DOHH2 (cell line): Measurements from ENCODE around the gene MPDZ.

ENCODE experiments used
- H3F3A ChIP-seq: fragments of 200-600 bp; sonication (generic), shearing (Covaris generic); 2 replicates; pipeline ENCODE4 v1.6.0; 2016; ENCODE audit warnings: antibody characterized with exemption, mild to moderate bottlenecking; ENCODE audit not compliant: control insufficient read depth, insufficient read depth
- H3K27ac ChIP-seq: fragments of 200-600 bp; sonication (generic); 2 replicates; pipeline ENCODE4 v1.5.1; 2014; ENCODE audit warnings: low read depth, mild to moderate bottlenecking, low read length, moderate library complexity
- H3K27me3 ChIP-seq: fragments of 200-600 bp; sonication (generic); 2 replicates; pipeline ENCODE4 v1.6.1; 2014; ENCODE audit warnings: mild to moderate bottlenecking, low read length, mixed read lengths; ENCODE audit not compliant: control insufficient read depth
- H3K36me3 ChIP-seq: fragments of 200-600 bp; sonication (generic); 2 replicates; pipeline ENCODE4 v1.6.1; 2014; ENCODE audit warnings: mild to moderate bottlenecking, low read length, moderate library complexity, mixed read lengths; ENCODE audit not compliant: control insufficient read depth
- H3K4me1 ChIP-seq: fragments of 200-600 bp; sonication (generic); 2 replicates; pipeline ENCODE4 v1.6.1; 2014; ENCODE audit warnings: mild to moderate bottlenecking, low read length, mixed read lengths; ENCODE audit not compliant: control insufficient read depth
- H3K4me2 ChIP-seq: fragments of 200-600 bp; sonication (generic); 2 replicates; pipeline ENCODE4 v1.6.0; 2014; ENCODE audit warnings: mild to moderate bottlenecking, low read length, moderate library complexity
- H3K4me3 ChIP-seq: fragments of 200-600 bp; sonication (generic); 2 replicates; pipeline ENCODE4 v1.5.1; 2014; ENCODE audit warnings: mild to moderate bottlenecking, low read length, mixed read lengths
- H3K79me2 ChIP-seq: fragments of 200-600 bp; sonication (generic); 2 replicates; pipeline ENCODE4 v1.6.1; 2014; ENCODE audit warnings: mild to moderate bottlenecking, low read length, mixed read lengths; ENCODE audit not compliant: control insufficient read depth
- H3K9me2 ChIP-seq: fragments of 200-600 bp; sonication (generic); replicated peaks from 2 replicates; pipeline ENCODE4 v1.6.1; 2014; ENCODE audit warnings: mild to moderate bottlenecking, low read length, mixed read lengths; ENCODE audit not compliant: control insufficient read depth
- H3K9me3 ChIP-seq: fragments of 200-600 bp; sonication (generic); 2 replicates; pipeline ENCODE4 v1.6.1; 2014; ENCODE audit warnings: antibody characterized with exemption, low read length, mixed read lengths; ENCODE audit not compliant: control insufficient read depth, insufficient read depth
- H4K20me1 ChIP-seq: fragments of 200-600 bp; sonication (generic); 2 replicates; pipeline ENCODE4 v1.6.0; 2014; ENCODE audit warnings: low read depth, mild to moderate bottlenecking, antibody characterized with exemption, low read length, moderate library complexity; ENCODE audit not compliant: control insufficient read depth, insufficient read depth
- EZH2phosphoT487 ChIP-seq: fragments of 200-600 bp; sonication (generic); IDR thresholded peaks from 2 replicates; pipeline ENCODE4 v1.6.1; 2017; ENCODE audit warnings: borderline replicate concordance, mild to moderate bottlenecking, antibody characterized with exemption, low read length, moderate library complexity, mixed read lengths
- TF ChIP-seq, protein P1 (sequence below): fragments of 200-600 bp; sonication (generic); IDR thresholded peaks from one replicate; pipeline ENCODE4 v1.5.1; 2014; ENCODE audit warnings: antibody characterized with exemption, mild to moderate bottlenecking, low read depth, low read length; ENCODE audit not compliant: poor library complexity, severe bottlenecking

Gene MPDZ

DNA sequence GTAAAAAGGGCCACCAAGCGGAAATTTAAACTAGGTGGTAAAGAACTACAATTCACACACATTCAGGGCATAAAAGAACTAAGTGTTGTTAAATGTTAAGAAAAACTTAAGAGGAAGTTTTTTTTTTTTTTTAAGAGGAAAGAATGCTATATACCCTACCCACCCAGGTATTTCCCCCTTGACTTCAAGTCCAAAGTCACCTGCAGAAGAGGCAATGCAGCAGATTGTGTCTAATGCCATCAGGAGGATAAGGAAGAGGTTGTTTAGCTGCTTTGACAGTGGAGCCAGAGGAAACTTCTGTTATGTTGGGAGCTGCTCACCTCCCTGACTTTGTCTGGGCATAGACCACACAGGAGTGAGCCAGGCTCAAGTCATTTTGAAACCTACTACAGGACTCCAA, 69.2 kb downstream of the MPDZ start:
- no peaks in the 10 kb centered on the region for H3F3A ChIP-seq
- TF ChIP-seq, protein P1, sequence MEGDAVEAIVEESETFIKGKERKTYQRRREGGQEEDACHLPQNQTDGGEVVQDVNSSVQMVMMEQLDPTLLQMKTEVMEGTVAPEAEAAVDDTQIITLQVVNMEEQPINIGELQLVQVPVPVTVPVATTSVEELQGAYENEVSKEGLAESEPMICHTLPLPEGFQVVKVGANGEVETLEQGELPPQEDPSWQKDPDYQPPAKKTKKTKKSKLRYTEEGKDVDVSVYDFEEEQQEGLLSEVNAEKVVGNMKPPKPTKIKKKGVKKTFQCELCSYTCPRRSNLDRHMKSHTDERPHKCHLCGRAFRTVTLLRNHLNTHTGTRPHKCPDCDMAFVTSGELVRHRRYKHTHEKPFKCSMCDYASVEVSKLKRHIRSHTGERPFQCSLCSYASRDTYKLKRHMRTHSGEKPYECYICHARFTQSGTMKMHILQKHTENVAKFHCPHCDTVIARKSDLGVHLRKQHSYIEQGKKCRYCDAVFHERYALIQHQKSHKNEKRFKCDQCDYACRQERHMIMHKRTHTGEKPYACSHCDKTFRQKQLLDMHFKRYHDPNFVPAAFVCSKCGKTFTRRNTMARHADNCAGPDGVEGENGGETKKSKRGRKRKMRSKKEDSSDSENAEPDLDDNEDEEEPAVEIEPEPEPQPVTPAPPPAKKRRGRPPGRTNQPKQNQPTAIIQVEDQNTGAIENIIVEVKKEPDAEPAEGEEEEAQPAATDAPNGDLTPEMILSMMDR, result no peak
- no peak for TF ChIP-seq EZH2phosphoT487
- H3K9me3 ChIP-seq, result no peaks in the 10 kb centered on the region; the same call in 1 of the 2 replicates
- H4K20me1 ChIP-seq, result no peaks in the 10 kb centered on the region
- no peak overlapping the region for H3K4me3 ChIP-seq
- no peaks in the 10 kb centered on the region for H3K4me1 ChIP-seq
- no peaks in the 10 kb centered on the region for H3K79me2 ChIP-seq
- no peak overlapping the region for H3K4me2 ChIP-seq
- H3K9me2 ChIP-seq, result no peaks in the 10 kb centered on the region
- no peaks in the 10 kb centered on the region for H3K36me3 ChIP-seq
- H3K27me3 ChIP-seq, result no peaks in the 10 kb centered on the region
- H3K27ac ChIP-seq, result no peak overlapping the region

DNA sequence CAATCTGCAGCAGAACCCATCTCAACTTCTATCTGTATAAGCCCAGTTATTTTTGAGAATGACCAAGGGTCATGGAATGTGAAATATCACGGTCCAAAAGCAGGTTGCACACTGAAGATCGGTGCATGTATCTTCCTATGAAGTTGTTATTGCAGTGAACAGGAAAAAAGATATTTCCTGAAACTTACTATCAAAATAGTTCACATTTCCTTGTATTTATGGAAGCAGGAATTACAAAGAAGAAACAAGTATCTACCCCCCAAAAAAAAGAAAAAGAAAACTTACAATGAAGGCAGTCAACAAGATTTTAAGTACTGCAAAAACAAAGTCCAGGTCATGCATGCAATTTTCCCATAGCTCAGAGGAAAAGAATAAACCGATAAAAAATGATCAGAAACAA, 70.0 kb downstream of the MPDZ start:
- TF ChIP-seq EZH2phosphoT487, result no peak
- TF ChIP-seq, protein P1, result no peak
- Histone ChIP-seq H3K4me2 (no peak overlapping the region), H3K4me3 (no peak overlapping the region), H4K20me1 (no peaks in the 10 kb centered on the region), H3K27me3 (no peaks in the 10 kb centered on the region), H3K79me2 (no peaks in the 10 kb centered on the region), H3K9me3 (no peaks in the 10 kb centered on the region; the same call in 1 of the 2 replicates), H3K27ac (no peak overlapping the region), H3F3A (no peaks in the 10 kb centered on the region), H3K4me1 (no peaks in the 10 kb centered on the region), H3K9me2 (no peaks in the 10 kb centered on the region), H3K36me3 (no peaks in the 10 kb centered on the region)

DNA sequence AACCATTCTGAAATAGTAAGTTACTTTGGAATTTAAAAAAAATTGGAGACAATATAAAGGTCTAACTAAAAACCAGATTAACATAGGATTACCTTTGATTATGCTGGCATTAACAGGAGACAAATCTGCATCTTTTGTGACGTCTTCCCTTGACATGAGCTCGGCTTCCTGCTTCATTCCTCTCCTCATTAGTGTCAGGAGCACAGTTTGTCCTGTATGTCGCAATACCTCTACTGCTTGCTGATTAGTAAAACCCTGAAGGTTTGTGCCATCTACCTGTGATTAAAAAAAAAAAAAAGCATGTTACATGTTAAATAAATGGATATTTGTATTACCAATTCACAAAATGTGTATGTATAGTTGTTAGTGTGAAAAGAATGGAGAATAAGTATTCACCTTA, 73.7 kb downstream of the MPDZ start:
- Histone ChIP-seq H3K36me3 (no peaks in the 10 kb centered on the region), H3K27me3 (no peaks in the 10 kb centered on the region)
- TF ChIP-seq, protein P1, result no peak

DNA sequence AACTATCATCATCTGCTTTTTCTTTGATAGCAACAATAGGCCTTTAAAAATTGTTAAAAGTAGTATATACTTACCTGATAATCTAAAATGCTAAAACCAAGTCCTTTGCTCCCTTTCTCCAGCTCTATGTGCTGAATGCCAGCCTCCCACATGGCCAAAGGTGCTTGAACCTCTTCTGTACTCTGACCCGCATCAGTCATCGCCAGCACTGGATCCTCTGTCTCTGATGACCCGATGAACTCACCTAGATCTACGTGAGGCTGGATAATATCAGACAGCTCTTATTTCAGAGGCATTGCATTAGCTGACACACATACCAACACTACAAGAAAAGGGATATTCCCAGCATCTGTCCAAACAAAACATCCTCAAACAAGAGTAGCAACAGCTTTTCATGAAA, 89.5 kb downstream of the MPDZ start:
- H3K9me3 ChIP-seq, result no peaks in the 10 kb centered on the region
- H3K36me3 ChIP-seq, result no peaks in the 10 kb centered on the region
- H3K27ac ChIP-seq, result no peak overlapping the region

More for the DNA sequence above, 73.7 kb downstream of the MPDZ start:
- H4K20me1 ChIP-seq, result no peaks in the 10 kb centered on the region
- H3F3A ChIP-seq, result no peaks in the 10 kb centered on the region
- H3K4me1 ChIP-seq, result no peaks in the 10 kb centered on the region
- no peaks in the 10 kb centered on the region for H3K79me2 ChIP-seq
- H3K4me3 ChIP-seq, result no peak overlapping the region
- H3K9me3 ChIP-seq, result no peaks in the 10 kb centered on the region; the same call in 1 of the 2 replicates
- no peak overlapping the region for H3K27ac ChIP-seq
- no peak overlapping the region for H3K4me2 ChIP-seq
- no peaks in the 10 kb centered on the region for H3K9me2 ChIP-seq

More for the DNA sequence above, 89.5 kb downstream of the MPDZ start:
- H3K4me3 ChIP-seq, result no peak overlapping the region
- H3K4me2 ChIP-seq, result no peak overlapping the region
- H4K20me1 ChIP-seq, result no peaks in the 10 kb centered on the region
- no peaks in the 10 kb centered on the region for H3F3A ChIP-seq
- no peak for TF ChIP-seq EZH2phosphoT487
- TF ChIP-seq, protein P1, result no peak
- no peaks in the 10 kb centered on the region for H3K27me3 ChIP-seq
- no peaks in the 10 kb centered on the region for H3K9me2 ChIP-seq
- no peaks in the 10 kb centered on the region for H3K79me2 ChIP-seq
- no peaks in the 10 kb centered on the region for H3K4me1 ChIP-seq
